Heart left ventricle (tissue), 13 donors: ENCODE results near the gene RNASET2.

Experiments used
- POLR2A ChIP-seq, 2 donors: fragments of 450-650 bp; IDR thresholded peaks; one replicate each; pipeline ENCODE4 v1.6.1; 2017; ENCODE audit warnings: antibody characterized with exemption in 2 of 2, mild to moderate bottlenecking in 2 of 2, moderate library complexity in 2 of 2
- TF ChIP-seq, protein P1 (sequence below), 12 donors: fragments of 200-600 bp; sonication (generic) in 4 of 12; IDR thresholded peaks; one replicate each; pipeline versions ENCODE4 v1.5.0 to v1.8.0; 2018 to 2022; ENCODE audit warnings: antibody characterized with exemption in 12 of 12, mild to moderate bottlenecking in 5 of 12
- donor health status: ischemic (EF 13 %, LVEDD 7.1; RV severe dilation, severe dysfunction).
- donor health status: DM: no; HTN: yes; CAD: no.
- donor health status: DM: no; HTN: no; CAD: no.
- donor health status: ischemic (EF 25% LVEDD 6.9; RV normal size, moderate dysfunction).
- donor health status: ischemic (EF 25% LVEDD 5.7; RV mildly dilated, moderate dysfunction).
- donor health status: ischemic (EF 35%, LVEDD 5.7; RV mildly dilated, moderate dysfunction).
- donor health status: nonischemic (EF 11% LVEDD 7.7; RV severe dilation, severe dysfunction).
- donor health status: DM: yes; HTN: yes; CAD: no.
- donor health status: PGD.
- donor health status: ischemic (EF 29% LVEDD 5.4; RV normal size, mild dysfunction).
- donor health status: nonischemic (EF 23%, LVEDD 6.1; RV moderate dilation, normal function).

DNA sequence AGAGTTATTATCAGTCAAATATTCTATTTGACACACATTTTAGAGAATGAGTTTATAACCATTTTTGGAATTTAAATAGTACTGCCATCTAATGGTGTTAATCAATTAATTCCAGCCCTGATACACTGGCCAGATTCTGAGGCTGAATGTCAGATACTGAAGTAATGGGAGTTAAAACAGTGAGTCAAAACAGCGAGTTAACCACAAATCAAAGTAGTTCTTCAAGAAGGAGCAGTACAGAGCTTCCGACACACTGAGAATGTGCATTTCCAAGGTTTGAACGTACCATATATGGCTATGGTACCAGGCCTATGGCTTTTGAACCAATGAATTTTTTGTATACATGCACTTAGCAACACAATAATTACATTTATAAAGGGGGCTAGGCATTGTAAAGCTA, 31.6 kb upstream of the RNASET2 start:
- TF ChIP-seq, protein P1, sequence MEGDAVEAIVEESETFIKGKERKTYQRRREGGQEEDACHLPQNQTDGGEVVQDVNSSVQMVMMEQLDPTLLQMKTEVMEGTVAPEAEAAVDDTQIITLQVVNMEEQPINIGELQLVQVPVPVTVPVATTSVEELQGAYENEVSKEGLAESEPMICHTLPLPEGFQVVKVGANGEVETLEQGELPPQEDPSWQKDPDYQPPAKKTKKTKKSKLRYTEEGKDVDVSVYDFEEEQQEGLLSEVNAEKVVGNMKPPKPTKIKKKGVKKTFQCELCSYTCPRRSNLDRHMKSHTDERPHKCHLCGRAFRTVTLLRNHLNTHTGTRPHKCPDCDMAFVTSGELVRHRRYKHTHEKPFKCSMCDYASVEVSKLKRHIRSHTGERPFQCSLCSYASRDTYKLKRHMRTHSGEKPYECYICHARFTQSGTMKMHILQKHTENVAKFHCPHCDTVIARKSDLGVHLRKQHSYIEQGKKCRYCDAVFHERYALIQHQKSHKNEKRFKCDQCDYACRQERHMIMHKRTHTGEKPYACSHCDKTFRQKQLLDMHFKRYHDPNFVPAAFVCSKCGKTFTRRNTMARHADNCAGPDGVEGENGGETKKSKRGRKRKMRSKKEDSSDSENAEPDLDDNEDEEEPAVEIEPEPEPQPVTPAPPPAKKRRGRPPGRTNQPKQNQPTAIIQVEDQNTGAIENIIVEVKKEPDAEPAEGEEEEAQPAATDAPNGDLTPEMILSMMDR (IDR thresholded peaks at IDR 0.05) = no peak
- no peak for TF ChIP-seq POLR2A (IDR thresholded peaks at IDR 0.05)
